NB4 (cell line): ENCODE measurements around the gene USP53.
A peak's percentile ranks its signal among the peaks of the same experiment; 100 is the strongest.

Experiments
- DNase-seq: peaks from one replicate; pipeline ENCODE4 v3.0.0; 2010; ENCODE audit warnings: low read depth
- H3K4me3 ChIP-seq: one replicate; pipeline ENCODE4 v1.5.1; 2011; ENCODE audit warnings: mild to moderate bottlenecking, low read depth, low read length, moderate library complexity
- MYC ChIP-seq: IDR thresholded peaks from 2 replicates; pipeline ENCODE4 v1.6.1; 2011; ENCODE audit warnings: low read depth, low read length
- POLR2A ChIP-seq: IDR thresholded peaks from 2 replicates; pipeline ENCODE4 v1.6.1; 2011; ENCODE audit warnings: mild to moderate bottlenecking; ENCODE audit not compliant: insufficient read length; ENCODE audit errors: extremely low read depth
- TF ChIP-seq, protein P1 (sequence below): IDR thresholded peaks from 2 replicates; pipeline ENCODE4 v1.6.1; 2011; ENCODE audit warnings: low read depth, low read length
- TF ChIP-seq, protein P2 (sequence below): IDR thresholded peaks from one replicate; pipeline ENCODE4 v1.5.1; 2012; ENCODE audit warnings: low read depth, low read length

USP53 gene

DNA sequence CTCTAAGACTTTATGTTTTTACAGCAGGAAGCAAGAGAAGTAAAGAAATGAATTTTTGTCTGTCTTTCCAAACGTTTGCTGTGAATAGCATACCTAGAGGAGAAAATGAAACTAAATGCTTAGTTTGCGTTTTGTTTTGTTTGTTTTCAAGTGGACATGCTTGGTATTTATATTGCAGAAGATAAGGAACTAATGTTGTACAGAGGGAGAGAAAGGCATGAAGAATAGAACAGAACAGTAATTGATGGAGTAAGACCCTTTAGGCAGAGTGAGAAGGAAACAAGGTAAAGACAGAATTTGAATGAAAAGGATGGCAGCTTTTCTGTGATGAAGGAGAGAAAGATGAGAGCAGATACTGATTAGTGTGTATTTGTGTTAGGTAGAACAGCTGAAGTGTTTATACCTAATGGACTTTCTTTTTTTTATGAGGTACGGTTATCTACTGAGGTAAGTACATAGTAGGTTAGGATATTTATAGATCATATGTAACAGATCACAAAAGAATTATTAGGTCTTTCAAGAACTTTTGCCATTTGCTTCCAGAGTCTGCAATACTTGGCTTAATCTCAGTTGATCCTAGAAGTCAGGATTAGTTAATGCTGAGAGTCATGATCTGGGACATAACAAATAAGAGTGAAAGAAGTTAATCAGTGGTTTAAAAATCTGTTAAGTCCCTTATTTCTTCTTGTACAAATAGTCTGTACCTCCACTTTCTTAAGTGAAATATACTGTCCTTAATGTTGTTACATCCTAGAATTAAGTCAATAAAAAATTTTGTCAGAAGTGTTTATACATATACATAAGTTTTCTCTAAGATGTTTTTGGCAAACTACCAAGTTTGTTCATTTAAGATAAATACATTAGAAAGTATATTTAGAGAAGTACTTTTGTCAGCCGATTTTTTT, 72.6 kb downstream of the USP53 start:
- TF ChIP-seq POLR2A (no peak), MYC (no peak)
- TF ChIP-seq, protein P1, sequence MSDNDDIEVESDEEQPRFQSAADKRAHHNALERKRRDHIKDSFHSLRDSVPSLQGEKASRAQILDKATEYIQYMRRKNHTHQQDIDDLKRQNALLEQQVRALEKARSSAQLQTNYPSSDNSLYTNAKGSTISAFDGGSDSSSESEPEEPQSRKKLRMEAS: no peak
- H3K4me3 ChIP-seq: no peak overlapping the region
- DNase-seq: no peak

DNA sequence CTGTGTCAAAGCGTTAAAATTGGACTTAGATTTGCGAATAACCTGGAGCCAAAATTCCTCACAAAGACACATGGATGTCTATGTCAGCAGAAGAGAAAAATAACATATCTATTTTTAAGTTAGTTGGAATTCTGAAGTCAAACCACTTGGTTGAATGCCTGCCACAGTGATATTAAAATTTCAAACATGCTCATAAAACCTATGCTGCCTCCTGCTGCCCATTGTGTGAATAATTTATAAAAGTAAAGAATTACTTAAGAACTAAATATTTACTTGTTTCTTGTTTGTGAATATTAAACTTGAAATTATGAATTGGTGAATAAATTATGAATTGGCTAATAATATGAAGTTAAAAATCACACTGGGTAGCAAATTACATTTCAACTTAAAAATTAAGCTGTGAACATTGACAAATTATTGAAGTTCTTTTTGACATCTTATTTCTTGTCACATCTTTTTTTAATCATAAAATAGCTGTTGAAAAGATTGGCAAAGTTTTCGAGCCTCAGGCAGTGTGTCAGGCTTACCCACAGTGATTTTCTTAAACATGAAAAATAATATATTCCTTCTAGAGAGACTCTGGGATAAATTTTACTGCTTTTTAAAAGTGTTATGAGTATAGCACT, 74.0 kb downstream of the USP53 start:
- no peak overlapping the region for H3K4me3 ChIP-seq
- TF ChIP-seq, protein P1: no peak
- TF ChIP-seq MYC (no peak), POLR2A (no peak)
- TF ChIP-seq, protein P2, sequence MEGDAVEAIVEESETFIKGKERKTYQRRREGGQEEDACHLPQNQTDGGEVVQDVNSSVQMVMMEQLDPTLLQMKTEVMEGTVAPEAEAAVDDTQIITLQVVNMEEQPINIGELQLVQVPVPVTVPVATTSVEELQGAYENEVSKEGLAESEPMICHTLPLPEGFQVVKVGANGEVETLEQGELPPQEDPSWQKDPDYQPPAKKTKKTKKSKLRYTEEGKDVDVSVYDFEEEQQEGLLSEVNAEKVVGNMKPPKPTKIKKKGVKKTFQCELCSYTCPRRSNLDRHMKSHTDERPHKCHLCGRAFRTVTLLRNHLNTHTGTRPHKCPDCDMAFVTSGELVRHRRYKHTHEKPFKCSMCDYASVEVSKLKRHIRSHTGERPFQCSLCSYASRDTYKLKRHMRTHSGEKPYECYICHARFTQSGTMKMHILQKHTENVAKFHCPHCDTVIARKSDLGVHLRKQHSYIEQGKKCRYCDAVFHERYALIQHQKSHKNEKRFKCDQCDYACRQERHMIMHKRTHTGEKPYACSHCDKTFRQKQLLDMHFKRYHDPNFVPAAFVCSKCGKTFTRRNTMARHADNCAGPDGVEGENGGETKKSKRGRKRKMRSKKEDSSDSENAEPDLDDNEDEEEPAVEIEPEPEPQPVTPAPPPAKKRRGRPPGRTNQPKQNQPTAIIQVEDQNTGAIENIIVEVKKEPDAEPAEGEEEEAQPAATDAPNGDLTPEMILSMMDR: peak; percentile 30
- DNase-seq: peak; percentile 63

DNA sequence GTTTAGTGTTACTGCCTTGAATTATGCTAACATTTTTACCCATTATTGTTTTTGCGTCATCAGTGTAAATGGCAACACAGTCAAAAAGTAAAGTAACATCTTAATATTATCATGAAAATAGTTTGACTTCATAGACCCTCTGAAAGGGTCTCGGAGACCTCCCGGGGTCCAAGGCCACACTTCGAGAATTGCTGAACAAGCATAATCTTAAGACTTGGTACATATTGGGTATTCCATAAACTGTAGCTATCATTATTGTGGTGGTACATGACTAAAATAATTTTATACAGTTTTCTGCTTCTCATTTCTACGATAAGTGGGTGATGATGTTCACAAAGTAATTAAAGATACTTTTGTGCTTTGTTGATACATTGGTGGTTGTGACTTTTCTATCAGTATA, 76.8 kb downstream of the USP53 start:
- TF ChIP-seq MYC (no peak), POLR2A (no peak)
- TF ChIP-seq, protein P2: no peak
- TF ChIP-seq, protein P1: no peak
- H3K4me3 ChIP-seq: no peak overlapping the region
- no peak for DNase-seq

DNA sequence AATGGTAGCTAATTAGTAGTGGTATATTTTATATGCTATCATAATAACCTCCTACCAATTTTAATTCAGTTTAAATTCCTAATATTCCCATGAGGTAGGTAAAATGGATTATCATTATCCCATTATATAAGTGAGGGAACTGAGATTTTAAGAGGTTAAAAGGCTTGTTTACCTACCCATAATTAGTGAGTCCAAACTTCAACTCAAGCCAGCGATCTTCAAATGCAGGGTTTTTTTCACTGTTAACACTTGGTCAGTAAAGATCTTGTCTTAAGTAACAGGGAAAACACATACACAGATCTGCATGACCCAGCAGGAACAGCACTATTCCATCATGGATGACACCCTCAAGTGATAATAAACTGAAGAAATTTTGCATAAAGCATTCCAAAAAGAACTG, 78.1 kb downstream of the USP53 start:
- TF ChIP-seq MYC (no peak), POLR2A (no peak)
- TF ChIP-seq, protein P1: no peak
- TF ChIP-seq, protein P2: no peak
- DNase-seq: no peak
- no peak overlapping the region for H3K4me3 ChIP-seq

DNA sequence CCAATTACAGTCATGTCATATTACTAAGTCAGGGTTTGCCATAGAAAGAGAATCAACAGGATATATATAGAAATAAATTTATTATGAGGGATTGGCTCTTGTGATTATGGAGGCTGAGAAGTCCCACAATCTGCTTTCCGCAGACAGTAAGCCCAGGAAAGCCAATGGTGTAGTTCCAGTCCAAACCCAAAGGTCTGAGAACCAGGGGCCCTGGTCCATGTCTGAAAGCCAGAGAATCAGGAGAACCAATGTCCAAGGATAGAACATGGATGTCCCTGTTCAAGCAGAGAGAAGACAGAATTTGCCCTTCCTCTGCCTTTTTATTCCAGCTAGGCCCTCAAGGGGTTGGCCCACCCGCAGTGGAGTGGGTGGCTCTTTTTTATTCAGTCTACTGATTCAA, 83.8 kb downstream of the USP53 start:
- no peak for DNase-seq
- TF ChIP-seq, protein P2: no peak
- H3K4me3 ChIP-seq: no peak overlapping the region

DNA sequence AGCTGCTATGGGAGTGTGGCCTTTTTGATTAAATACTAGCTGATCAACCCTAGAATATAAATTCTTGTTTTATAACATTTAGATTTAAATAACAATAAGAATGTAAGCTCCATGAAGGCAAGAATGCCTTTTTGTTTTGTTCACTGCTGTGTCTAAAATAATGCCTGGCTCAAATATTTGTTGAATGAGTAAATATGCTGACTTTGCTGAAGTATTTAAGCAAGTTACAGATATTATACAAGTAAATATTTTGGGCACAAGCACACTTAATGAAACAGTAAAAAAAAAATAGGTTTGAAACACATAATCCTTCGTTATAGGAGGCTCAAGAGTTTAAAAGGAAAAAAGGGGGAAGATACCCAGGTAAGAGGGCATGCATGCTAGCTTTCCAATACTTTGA, 85.3 kb downstream of the USP53 start:
- TF ChIP-seq, protein P2: no peak
- TF ChIP-seq, protein P1: no peak
- TF ChIP-seq MYC (no peak), POLR2A (no peak)

More for the DNA sequence above, 85.3 kb downstream of the USP53 start:
- peak overlapping the region; percentile 94 for H3K4me3 ChIP-seq
- no peak for DNase-seq
